ENCODE measurements around the gene NDUFAF5.
"Not testable (repeated sequence)": the region's sequence is repeated elsewhere in the genome, so short reads cannot be mapped to it uniquely, and the experiment has no call there.

Gene NDUFAF5

GRCh38 chr20:13784893-13785715 lies at the start of gene NDUFAF5, which contains the start of gene ESF1:
TSS of gene NDUFAF5 (plus strand) at chr20:13785028. CDS start at chr20:13785069, 41 bp downstream.
TSS of gene ESF1 (minus strand) at chr20:13784919. CDS start at chr20:13783140, 1,779 bp downstream.
- peak; percentile 90 for DNase-seq

- no peak for DNase-seq
Measured at GRCh38 chr20:13735826-13736225, 49.0 kb upstream of the NDUFAF5 start.

- DNase-seq, result no peak
Measured at GRCh38 chr20:13736436-13737191, 48.2 kb upstream of the NDUFAF5 start.

GRCh38 chr20:13738187-13738586 lies 46.6 kb upstream of the NDUFAF5 start:
- DNase-seq, result not testable (repeated sequence)

GRCh38 chr20:13739731-13740649 lies 44.8 kb upstream of the NDUFAF5 start:
- no peak for DNase-seq

GRCh38 chr20:13741879-13742278 lies 42.9 kb upstream of the NDUFAF5 start:
- DNase-seq, result no peak

- no peak for DNase-seq
Measured at GRCh38 chr20:13744352-13744751, 40.5 kb upstream of the NDUFAF5 start.

- DNase-seq, result no peak
Measured at GRCh38 chr20:13745784-13746183, 39.0 kb upstream of the NDUFAF5 start.

- DNase-seq, result peak; percentile 7
Measured at GRCh38 chr20:13749811-13750210, 35.0 kb upstream of the NDUFAF5 start.

- DNase-seq, result no peak
Measured at GRCh38 chr20:13753436-13754036, 31.3 kb upstream of the NDUFAF5 start.

- no peak for DNase-seq
Measured at GRCh38 chr20:13755809-13756208, 29.0 kb upstream of the NDUFAF5 start.

GRCh38 chr20:13756551-13756950 lies 28.3 kb upstream of the NDUFAF5 start:
- no peak for DNase-seq

GRCh38 chr20:13758884-13759283 lies 25.9 kb upstream of the NDUFAF5 start:
- no peak for DNase-seq

GRCh38 chr20:13760451-13760946 lies 24.3 kb upstream of the NDUFAF5 start:
- not testable (repeated sequence) for DNase-seq

- no peak for DNase-seq
Measured at GRCh38 chr20:13765299-13765698, 19.5 kb upstream of the NDUFAF5 start.

- DNase-seq, result no peak
Measured at GRCh38 chr20:13765868-13766416, 18.9 kb upstream of the NDUFAF5 start.

GRCh38 chr20:13770141-13770540 lies 14.7 kb upstream of the NDUFAF5 start:
- no peak for DNase-seq

- DNase-seq, result no peak
Measured at GRCh38 chr20:13771853-13772453, 12.9 kb upstream of the NDUFAF5 start.

- DNase-seq, result no peak
Measured at GRCh38 chr20:13772529-13772928, 12.3 kb upstream of the NDUFAF5 start.

- no peak for DNase-seq
Measured at GRCh38 chr20:13775867-13776266, 9.0 kb upstream of the NDUFAF5 start.

GRCh38 chr20:13777171-13777601 lies 7.6 kb upstream of the NDUFAF5 start:
- DNase-seq, result no peak
